ENCODE results near the gene NHP2. TPM values are rescaled to one million over a fixed set of nuclear protein-coding genes. Genes with fewer than 3 reads are reported as not detected.

NHP2 gene
- total RNA-seq, 1 experiment from 2014 or later = 476 TPM

DNA sequence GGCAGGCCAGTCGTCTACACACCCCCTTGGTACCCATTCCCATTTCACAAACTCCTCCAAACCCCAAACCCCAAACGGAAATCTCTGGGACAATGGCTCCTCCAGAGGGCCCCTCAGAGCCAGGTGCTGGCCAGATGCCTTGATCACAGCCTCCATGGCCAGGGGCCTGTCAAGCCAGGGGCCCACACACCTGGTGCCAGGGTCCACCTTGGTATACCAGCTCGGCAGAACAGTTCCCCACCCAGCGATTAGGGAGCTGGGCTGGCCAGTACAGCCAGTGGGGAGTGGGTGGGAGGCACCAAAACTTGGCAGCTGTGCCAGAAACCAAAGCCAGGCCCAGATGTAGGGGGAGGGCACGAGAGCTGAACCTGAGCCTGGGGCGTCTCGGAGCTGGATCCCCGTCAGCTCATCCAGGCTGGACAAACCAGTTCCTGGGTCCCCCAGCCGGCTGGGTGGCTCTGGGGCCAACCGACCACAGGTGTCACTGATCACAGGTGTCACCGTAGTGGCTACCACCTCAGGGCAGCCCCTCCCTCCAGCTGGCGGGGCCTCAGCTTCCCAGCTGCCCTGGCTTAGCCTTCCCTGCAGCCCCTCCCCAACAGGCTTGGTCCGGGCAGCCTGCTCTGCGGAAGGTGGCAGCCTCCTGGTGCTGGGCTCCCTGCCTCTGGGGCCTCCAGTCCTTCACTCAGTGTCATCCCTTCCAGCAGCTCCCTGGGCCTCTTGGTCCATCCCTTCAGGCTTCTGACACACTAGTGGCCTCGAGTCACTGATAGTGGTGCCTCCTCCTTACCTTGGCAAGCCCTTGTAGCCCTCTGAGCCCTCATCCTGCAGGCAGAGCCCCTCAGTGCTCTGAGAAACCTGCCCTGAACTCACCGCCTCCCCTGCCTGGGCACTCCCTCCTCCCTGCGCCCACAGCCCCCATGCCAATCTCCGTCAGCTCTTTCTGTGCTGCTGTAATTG lies 29.4 kb downstream of the NHP2 start:
- Histone ChIP-seq H3K27me3 (no peaks in the 10 kb centered on the region), H3K9me3 (peaks cover 2% of the 10 kb centered on the region; the same call in 1 of the 2 replicates), H3K4me3 (no peak overlapping the region), H3K36me3 (no peaks in the 10 kb centered on the region)
- DNase-seq = no peak

DNA sequence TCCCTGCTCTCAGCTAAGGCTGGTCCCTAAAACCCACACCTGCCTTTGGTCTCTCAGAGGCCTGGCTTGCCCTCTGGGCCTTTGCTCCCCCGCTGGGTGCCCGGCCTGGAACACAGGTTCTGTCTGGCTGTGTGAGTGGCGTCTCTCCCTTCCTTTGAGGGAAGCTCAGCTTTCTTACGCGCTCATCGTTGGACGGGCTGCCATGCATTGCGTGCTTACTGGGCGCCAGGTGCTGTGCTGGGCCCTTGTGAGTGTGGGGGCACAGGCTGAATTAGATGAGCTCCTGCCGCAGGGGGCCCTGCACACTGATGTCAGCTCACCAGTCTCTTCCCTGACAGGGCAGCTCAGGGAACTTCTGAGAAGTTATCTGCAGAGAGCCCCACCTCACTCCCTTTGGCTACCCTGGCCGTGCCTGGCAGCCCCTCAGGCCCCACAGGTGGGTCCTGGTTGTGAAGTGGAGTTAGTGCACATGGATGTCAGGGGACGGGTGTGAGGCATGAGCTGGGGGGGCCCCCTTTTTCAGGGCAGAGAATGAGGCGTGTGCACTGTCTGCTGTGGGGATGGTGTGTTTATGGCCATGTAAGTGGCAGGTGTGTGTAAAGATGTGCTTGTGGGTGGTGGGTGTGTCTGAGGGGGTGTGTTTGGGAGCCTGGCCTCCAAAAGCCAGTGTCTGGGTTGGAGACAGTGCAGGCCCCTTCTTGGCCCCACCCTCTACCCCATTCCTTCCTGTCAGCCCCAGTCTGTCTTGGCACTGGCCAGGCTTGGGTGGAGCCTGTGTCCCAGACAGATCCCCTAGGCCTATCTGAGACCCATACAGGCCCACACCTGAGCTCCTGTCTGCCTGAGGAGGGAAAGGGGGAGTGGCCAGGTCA lies 30.4 kb downstream of the NHP2 start:
- DNase-seq = no peak
- Histone ChIP-seq H3K36me3 (no peaks in the 10 kb centered on the region), H3K9me3 (peaks cover 2% of the 10 kb centered on the region; the same call in 1 of the 2 replicates), H3K4me3 (no peak overlapping the region), H3K27me3 (no peaks in the 10 kb centered on the region)

DNA sequence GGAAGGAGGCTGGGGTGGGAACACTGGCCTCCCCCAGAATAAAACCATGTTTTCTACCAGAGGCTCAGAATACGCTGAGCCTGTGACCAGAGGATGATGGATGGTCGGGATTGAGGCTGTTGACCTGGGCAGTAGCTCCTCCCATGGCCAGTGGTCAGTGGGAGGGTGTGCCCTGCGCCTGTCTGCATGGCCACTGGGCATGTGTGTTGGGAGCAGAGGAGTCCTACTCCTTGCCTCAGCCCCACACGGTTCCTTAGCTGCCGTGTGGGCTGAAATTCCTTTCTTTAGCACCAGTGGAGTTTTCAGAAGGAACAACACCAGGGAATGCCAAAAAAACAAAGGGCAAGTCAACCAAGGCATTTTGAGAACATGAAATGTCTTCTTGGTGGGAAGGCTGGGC lies 31.3 kb downstream of the NHP2 start:
- Histone ChIP-seq H3K4me3 (no peak overlapping the region), H3K36me3 (no peaks in the 10 kb centered on the region), H3K27me3 (no peaks in the 10 kb centered on the region), H3K9me3 (no peaks in the 10 kb centered on the region)
- DNase-seq = no peak

DNA sequence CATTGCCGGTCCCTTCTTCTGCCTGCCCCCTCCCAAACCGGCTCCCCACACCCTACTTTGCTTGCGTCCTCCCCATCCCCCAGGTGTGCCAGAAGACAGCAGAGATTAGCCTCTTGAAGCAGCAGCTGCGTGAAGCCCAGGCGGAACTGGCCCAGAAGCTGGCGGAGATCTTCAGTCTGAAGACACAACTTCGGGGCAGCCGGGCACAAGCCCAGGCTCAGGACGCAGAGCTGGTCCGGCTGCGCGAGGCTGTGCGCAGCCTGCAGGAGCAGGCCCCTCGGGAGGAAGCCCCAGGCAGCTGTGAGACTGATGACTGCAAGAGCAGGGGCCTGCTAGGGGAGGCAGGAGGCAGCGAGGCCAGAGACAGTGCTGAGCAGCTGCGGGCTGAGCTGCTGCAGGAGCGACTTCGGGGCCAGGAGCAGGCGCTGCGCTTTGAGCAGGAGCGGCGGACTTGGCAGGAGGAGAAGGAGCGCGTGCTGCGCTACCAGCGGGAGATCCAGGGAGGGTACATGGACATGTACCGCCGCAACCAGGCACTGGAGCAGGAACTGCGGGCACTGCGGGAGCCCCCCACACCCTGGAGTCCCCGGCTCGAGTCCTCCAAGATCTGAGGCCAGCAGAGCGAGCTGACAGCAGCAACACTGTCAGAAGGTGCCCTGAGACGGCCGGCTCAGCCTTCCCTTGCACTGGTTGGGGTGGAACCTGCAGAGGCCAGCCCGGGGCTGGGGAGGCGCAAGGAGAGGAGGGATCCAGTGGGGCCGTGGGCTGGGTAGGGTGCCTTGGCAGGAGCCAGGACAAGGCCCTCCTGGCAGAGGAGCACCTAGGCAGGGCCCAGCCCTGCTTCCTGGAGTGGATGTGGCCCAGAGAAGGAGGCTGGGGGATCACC lies 32.1 kb downstream of the NHP2 start:
- Histone ChIP-seq H3K4me3 (no peak overlapping the region), H3K36me3 (no peaks in the 10 kb centered on the region), H3K9me3 (no peaks in the 10 kb centered on the region), H3K27me3 (no peaks in the 10 kb centered on the region)
- no peak for DNase-seq

DNA sequence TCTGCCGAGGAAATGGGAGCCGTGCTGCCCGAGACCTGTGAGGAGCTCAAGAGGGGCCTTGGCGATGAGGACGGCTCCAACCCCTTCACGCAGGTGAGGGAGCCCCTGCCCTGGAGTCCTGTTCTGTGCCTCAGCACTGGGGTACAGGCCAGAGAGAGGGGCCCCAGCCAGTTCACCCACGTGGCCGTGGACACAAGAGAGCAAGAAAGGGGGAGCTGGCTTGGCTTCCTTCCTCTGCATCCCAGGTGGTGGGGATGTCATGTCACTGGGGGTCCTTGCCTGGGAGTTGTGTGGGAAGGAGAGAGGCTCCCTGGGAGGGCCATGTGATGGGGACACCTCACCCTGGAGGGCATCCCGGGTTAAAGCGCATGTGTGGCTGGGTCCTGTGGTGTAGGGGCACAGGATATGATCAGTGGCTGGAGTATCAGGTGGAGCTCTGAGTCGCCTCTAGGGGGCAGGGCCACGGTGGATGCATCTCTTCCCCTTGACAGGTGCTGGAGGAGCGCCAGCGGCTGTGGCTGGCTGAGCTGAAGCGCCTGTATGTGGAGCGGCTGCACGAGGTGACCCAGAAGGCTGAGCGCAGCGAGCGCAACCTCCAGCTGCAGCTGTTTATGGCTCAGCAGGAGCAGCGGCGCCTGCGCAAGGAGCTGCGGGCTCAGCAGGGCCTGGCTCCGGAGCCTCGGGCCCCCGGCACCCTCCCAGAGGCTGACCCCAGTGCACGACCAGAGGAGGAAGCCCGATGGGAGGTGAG lies 32.9 kb downstream of the NHP2 start:
- H3K36me3 ChIP-seq = no peaks in the 10 kb centered on the region
- peak; percentile 40 for DNase-seq

DNA sequence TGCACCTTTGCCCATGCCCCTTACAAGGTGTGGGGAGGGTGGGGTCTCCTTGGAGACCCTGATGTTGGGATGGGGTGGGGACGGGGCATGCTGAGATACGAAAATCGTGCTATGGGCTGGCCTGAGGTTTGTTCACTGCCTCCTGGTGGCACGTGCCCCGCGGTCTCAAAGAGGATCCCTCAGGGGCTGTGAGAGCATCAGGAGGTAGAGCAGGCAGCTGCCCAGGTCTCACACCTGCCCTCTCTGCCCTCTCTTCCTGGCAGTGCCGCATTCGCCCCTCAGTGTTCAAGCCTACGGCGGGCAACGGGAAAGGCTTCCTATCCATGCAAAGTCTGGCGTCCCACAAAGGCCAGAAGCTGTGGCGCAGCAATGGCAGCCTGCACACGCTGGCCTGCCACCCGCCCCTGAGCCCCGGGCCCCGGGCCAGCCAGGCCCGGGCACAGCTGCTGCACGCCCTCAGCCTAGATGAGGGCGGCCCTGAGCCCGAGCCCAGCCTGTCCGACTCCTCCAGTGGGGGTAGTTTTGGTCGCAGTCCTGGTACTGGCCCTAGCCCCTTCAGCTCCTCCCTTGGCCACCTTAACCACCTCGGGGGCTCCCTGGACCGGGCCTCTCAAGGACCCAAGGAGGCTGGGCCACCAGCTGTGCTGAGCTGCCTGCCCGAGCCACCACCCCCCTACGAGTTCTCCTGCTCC lies 33.6 kb downstream of the NHP2 start:
- Histone ChIP-seq H3K9me3 (no peaks in the 10 kb centered on the region), H3K4me3 (no peak overlapping the region), H3K36me3 (no peaks in the 10 kb centered on the region), H3K27me3 (peaks cover 2% of the 10 kb centered on the region; the same call in 1 of the 2 replicates)
- DNase-seq = no peak

More for the DNA sequence above, 32.9 kb downstream of the NHP2 start:
- H3K4me3 ChIP-seq = no peak overlapping the region
- H3K9me3 ChIP-seq = no peaks in the 10 kb centered on the region
- no peaks in the 10 kb centered on the region for H3K27me3 ChIP-seq

DNA sequence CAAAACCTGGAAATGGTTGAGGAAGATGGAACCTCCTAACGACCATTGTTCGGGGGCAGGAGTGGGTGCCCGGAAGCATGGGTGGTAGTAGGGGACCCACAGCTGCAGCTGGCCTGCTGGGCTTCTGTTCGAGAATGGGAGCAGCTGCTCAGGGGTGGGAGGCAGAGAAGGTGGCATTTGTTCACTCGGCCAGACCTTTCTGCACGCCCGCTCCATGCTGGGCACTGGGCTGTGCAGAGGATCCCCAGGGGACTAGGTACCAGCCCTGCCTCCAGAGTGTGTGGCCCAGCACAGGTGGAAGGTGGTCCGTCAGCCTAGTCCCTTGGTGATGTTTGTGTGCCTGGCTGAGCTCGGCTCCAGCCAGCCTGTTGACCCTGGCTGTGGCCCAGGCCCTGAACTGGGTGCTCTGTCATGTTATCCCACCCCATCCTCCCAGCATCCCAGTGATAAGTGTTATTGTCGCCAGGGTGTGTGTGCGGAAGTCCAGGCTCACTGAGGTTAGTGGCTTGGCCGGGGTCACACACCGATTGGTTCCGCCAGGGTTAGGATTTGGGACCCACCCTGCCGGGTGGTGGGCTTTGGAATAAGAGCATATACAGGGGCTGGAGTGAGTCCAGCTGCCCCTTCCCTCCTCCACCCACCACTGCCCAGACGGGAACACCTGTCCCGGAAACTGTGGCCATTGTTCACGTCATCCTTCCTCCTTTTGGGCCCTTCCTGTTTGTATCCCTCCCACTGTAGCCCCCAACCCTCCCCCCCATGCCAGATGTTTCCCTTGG lies 35.6 kb downstream of the NHP2 start:
- peaks cover 12% of the 10 kb centered on the region for H3K27me3 ChIP-seq
- no peak for DNase-seq
- no peaks in the 10 kb centered on the region for H3K9me3 ChIP-seq
- no peak overlapping the region for H3K4me3 ChIP-seq
- no peaks in the 10 kb centered on the region for H3K36me3 ChIP-seq

DNA sequence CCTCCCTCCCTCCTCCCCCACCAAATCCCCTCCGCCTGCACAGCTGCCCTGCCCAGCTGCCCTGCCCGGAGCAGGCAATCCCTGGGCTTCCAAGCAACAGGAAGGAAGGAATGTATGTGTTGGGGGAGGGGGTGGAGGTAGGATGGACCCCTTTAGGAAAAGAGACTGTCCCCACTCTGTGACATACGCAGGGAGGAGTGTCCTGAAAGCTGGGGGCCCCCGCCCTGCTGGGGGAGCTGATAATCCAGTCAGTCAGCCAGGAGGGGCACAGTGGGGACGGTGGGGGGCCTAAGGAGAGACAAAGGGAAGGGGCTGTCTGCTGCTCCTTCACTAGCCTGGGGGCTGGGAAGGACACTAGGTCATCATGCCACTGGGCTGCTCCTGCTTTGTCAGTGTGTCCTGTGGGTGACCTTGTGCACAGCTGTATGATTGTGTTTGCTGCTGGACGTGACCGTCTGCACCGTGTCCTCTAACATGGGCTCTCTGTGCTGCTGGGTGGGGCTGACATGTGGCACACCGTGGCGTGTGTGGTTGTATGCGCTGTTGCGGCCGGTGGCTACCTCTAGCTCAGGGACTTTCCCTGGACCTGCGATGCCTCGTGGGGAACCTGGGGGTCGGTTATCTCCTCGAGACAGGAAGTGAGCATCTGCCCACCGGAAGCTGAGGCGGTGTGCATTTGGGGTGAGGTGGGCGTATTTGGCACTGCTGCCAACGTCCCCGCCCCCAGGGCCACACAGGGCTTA lies 37.4 kb downstream of the NHP2 start:
- Histone ChIP-seq H3K4me3 (no peak overlapping the region), H3K27me3 (peaks cover 12% of the 10 kb centered on the region), H3K9me3 (peaks cover 6% of the 10 kb centered on the region; the same call in 1 of the 2 replicates), H3K36me3 (no peaks in the 10 kb centered on the region)
- DNase-seq = no peak

DNA sequence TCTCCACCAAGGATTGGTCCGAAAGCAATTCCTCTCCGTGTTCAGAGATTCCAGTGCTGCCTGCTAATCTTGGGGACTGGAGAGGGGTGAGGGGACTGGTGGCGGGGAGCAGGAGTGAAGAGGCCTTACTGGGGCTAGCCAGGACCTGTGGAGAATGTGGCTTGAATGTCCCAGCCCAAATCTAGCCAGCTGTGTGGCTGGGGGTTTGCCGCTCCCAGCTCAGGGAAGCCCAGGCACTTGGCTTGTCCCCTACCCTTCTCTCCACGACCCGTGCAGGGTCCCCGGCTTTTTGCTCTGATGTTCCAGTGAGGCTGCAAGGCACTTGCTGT lies 37.9 kb downstream of the NHP2 start:
- Histone ChIP-seq H3K36me3 (no peaks in the 10 kb centered on the region), H3K9me3 (peaks cover 6% of the 10 kb centered on the region; the same call in 1 of the 2 replicates), H3K27me3 (peaks cover 12% of the 10 kb centered on the region), H3K4me3 (no peak overlapping the region)
- no peak for DNase-seq

DNA sequence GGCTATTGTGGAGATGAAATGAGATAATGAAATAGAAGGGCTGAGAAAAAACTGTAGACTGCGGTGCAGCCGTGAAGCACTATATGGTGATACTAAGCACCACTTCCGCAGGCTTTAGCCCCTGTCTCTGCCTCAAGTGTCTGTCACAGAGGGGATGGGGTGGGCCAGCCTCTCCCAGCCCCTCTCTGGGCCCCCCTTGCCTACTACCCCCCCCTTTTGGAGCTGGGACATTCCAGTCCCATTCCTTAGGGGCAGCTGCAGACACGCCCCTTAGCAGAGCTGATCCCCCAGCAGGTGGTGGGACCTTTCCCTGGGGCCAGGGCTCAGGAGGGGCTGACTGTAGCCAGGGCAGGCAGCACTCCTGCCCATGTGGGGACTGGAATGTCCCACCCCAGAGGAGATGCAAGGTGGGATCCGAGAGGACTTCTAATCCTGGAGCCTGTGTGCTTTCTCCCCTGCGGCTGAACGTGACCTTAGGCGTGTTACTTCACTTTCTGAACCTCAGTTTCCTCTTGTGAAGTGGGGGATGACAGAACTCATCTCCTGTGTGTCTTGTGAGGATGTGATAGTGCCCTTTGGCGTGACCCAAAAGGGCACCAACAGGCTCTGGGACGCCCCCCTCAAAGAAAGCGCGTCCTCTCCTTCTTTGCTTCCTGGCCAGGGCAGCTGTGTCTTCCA lies 38.4 kb downstream of the NHP2 start:
- Histone ChIP-seq H3K4me3 (no peak overlapping the region), H3K27me3 (peaks cover 12% of the 10 kb centered on the region), H3K36me3 (no peaks in the 10 kb centered on the region), H3K9me3 (peaks cover 6% of the 10 kb centered on the region; the same call in 1 of the 2 replicates)
- DNase-seq = no peak

DNA sequence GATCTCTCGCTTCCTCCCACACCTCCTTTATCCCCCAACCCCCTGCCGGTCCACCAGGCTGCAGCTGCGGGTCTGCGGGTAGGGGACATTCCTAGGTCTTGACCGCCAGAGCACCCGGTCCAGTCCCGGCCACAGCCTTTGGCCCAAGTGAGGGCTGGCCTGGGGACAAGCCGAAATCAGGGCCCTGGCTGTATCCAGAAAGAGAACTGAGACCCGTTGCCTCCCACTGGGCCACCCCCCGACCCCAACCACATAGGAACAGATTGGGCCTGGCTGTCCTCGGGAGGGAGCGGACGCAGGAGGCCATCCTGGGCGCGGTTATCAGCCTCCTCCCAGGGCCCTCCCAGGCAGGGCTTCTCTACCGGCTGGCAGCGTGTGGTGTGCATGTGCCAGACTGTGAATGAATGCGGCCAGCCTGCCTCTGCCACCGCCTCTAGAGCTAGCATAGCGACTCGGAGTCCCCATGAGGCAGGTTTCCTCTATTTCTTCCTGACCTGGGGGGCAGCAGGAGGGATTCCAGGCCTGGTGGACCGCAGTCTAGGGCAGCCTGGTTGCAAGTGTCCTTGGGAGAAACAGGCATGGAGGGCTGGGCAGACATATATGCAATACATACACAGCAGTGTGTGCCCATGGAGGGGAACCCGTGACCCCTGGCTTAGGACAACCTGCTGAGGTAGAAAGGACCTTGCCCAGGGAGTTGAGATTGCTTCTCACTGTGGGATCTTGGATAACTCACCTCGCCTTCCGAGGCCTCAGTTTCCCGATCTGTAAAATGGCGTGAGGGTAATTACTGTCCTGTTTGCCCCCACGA lies 39.2 kb downstream of the NHP2 start:
- H3K36me3 ChIP-seq = no peaks in the 10 kb centered on the region
- H3K27me3 ChIP-seq = peaks cover 12% of the 10 kb centered on the region
- peak; percentile 34 for DNase-seq
- H3K9me3 ChIP-seq = peaks cover 6% of the 10 kb centered on the region; the same call in 1 of the 2 replicates
- H3K4me3 ChIP-seq = peak overlapping the region; percentile 48

DNA sequence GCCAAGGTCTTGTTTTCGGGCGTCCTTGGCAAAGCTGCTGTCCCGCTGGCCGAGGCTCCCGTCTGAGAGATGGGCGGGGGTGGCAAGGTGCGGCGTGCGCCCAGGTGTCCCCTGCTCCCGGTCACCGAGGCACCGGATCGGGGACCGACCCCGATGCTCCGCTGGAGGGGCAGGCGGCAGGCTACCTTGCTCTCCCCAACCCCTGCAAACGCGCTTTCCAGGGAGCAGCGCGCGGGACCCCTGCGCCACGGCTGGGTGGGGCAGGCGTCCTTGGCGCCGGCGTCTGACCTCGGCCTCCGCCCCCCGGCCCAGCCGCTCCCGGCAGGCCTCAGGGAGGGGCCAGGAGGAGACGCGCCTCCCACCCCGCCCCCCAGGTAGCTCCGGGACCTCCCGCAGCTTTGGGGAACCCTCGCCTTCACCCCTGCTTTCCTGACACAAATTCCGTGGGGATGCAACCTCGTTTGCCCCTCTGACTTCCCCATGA lies 39.8 kb downstream of the NHP2 start:
- Histone ChIP-seq H3K4me3 (peak overlapping the region; percentile 48), H3K9me3 (peaks cover 6% of the 10 kb centered on the region; the same call in 1 of the 2 replicates), H3K27me3 (peaks cover 12% of the 10 kb centered on the region), H3K36me3 (no peaks in the 10 kb centered on the region)
- DNase-seq = no peak

Measured in MG63 (cell line).